Measurements from ENCODE around the gene NAV1. TPM values are rescaled to one million over a fixed set of nuclear protein-coding genes. Genes with fewer than 3 reads are reported as not detected.

Gene NAV1, protein sequence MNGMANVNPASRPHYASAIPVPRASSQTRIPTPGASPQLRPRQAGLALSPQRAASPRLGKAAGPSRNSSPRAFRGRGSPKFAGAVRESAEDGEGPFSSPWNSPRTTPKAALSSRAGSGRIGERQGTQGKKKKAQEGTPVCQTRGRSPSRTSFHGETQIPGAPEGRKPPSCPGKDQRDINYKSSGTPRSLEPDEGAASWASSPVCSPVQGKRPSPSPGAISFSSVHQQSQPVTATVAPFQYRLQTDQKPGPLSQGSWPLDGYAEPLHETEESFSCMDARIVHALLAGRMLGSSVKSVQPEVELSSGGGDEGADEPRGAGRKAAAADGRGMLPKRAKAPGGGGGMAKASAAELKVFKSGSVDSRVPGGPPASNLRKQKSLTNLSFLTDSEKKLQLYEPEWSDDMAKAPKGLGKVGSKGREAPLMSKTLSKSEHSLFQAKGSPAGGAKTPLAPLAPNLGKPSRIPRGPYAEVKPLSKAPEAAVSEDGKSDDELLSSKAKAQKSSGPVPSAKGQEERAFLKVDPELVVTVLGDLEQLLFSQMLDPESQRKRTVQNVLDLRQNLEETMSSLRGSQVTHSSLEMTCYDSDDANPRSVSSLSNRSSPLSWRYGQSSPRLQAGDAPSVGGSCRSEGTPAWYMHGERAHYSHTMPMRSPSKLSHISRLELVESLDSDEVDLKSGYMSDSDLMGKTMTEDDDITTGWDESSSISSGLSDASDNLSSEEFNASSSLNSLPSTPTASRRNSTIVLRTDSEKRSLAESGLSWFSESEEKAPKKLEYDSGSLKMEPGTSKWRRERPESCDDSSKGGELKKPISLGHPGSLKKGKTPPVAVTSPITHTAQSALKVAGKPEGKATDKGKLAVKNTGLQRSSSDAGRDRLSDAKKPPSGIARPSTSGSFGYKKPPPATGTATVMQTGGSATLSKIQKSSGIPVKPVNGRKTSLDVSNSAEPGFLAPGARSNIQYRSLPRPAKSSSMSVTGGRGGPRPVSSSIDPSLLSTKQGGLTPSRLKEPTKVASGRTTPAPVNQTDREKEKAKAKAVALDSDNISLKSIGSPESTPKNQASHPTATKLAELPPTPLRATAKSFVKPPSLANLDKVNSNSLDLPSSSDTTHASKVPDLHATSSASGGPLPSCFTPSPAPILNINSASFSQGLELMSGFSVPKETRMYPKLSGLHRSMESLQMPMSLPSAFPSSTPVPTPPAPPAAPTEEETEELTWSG (N-terminal part only)
- 1 to 10 TPM; 1.2 to 2.0 TPM for total RNA-seq
- polyA plus RNA-seq: 1 to 10 TPM; 1.1 to 1.4 TPM

DNA sequence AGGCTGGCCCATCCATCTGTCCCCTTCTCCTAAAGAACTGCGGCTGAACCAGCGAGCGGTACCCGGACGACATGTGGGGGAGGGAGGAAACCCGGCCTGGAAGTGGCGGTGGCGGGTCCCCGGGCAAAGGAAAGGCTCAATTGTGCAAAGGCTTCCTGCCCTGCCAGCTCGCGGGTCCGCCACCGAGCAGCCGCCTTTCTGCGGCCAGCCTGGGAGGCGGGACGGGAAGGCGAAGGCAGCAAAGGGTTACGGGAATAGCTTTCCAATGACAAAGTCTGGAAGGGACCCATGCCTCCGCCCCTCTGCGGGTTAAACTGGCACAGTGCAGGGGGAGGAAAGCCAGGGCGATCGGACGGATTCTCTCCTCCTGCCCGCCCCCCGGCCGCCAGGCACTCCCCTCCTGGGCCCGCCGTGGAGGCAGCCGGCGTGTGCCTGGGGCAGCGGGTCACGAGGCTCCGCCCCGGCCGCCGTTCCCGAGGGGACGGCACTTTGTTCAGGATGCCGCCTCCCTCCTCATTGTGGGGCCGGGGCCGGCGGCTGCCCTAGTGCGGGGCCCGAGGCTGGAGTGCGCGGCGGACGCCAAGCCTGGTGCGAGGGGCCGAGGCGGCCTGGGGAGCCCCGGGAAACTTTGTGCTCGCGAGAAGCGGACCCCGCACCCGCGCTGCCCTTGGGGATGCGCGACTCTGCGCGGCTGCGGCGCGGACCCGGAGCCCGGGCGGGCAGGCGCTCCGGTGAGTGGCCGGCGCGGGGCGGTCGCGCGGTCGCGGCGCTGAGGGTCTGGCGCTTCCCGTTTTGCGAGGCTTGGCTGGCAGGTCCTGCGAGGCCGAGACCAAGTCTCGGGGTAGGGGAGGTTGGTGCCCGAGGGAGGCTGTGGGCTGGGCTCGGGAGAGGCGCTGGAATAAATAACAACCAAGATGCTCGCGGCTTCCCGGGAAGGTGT lies at the start of gene NAV1:
NAV1 (plus strand) TSS at position 516 of the 940 bp plus-strand sequence. CDS start 83,758 bp downstream, outside the sequence.
- H3K27ac ChIP-seq (ENCODE audit: low read depth in 1 of 2, low read length in 2 of 2): peak within 1 kb of the TSS; percentile 55 to 65
- peaks cover 3 to 20% (median 15%) of the 10 kb centered on the region in 4 donors for H3K4me1 ChIP-seq (ENCODE audit: control insufficient read depth in 4 of 4, insufficient read depth in 4 of 4, low read length in 3 of 4)
- no peaks in the 10 kb centered on the region for H3K9me3 ChIP-seq (ENCODE audit: control insufficient read depth in 4 of 4, low read length in 3 of 4)
- no peaks in the 10 kb centered on the region for H3K36me3 ChIP-seq (ENCODE audit: control insufficient read depth in 4 of 4, insufficient read depth in 3 of 4, low read depth in 1 of 4, low read length in 3 of 4)
- WGBS: 2% methylated on average over 93 of the region's 93 CpGs
- H3K4me3 ChIP-seq (ENCODE audit: low read depth in 1 of 3, low read length in 3 of 3): peak within 1 kb of the TSS; percentile 5 to 74 (median 53)
- TF ChIP-seq RXRA (IDR thresholded peaks at IDR 0.05) (no peak), NR2F2 (IDR thresholded peaks at IDR 0.05) (peak; percentile 9)
- DNase-seq (ENCODE audit: low spot score): no peak
- H3K9ac ChIP-seq (ENCODE audit: low read depth in 1 of 2, low read length in 2 of 2): peak within 1 kb of the TSS in 1 of 2 donors; percentile 39
- H3K27me3 ChIP-seq (ENCODE audit: control insufficient read depth in 4 of 4, insufficient read depth in 4 of 4, low read length in 3 of 4): peaks cover 0 to 3% (median 0%) of the 10 kb centered on the region in 4 donors

DNA sequence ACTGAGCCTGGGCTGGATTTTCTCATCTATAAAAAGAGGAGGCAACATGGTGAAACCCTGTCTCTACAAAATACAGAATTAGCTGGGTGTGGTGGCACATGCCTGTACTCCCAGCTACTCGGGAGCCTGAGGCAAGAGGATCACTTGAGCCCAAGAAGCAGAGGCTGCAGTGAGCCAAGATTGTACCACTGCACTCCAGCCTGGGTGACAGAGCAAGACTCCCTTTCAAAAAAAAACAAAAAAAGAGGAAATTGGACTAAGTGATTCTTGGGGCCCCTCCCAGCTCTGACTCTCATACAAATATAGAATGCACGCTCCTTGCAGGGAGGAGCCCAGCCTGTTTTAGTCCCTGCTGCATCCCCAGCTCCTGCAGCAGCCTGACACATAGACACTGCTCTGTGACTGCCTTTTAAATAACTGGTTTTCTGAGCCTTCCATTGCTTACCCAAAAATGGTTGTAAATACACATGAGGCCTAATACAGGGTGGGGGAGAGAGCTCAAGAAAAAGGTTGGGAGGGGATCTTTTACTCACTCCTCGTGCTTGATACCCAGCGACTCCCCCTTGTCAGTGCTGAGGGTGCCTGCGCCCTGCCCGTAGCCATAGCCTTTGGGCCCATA lies 49.2 kb upstream of the NAV1 start:
- 88% methylated on average over 6 of the region's 6 CpGs for WGBS
- no peak for DNase-seq (ENCODE audit: low spot score)
- Histone ChIP-seq H3K36me3 (ENCODE audit: control insufficient read depth in 4 of 4, insufficient read depth in 3 of 4, low read depth in 1 of 4, low read length in 3 of 4) (peaks cover 5 to 43% (median 32%) of the 10 kb centered on the region in 4 donors), H3K27me3 (ENCODE audit: control insufficient read depth in 4 of 4, insufficient read depth in 4 of 4, low read length in 3 of 4) (no peaks in the 10 kb centered on the region), H3K9ac (ENCODE audit: low read depth in 1 of 2, low read length in 2 of 2) (no peak overlapping the region), H3K27ac (ENCODE audit: low read depth in 1 of 2, low read length in 2 of 2) (peak overlapping the region; percentile 57), H3K9me3 (ENCODE audit: control insufficient read depth in 4 of 4, low read length in 3 of 4) (no peaks in the 10 kb centered on the region), H3K4me3 (ENCODE audit: low read depth in 1 of 3, low read length in 3 of 3) (no peak overlapping the region), H3K4me1 (ENCODE audit: control insufficient read depth in 4 of 4, insufficient read depth in 4 of 4, low read length in 3 of 4) (peaks cover 6 to 47% (median 37%) of the 10 kb centered on the region in 4 donors)
- TF ChIP-seq FOXA2 (IDR thresholded peaks at IDR 0.05) (no peak), TAF1 (conservative IDR thresholded peaks at IDR 0.05) (no peak)
- TF ChIP-seq, protein P1, sequence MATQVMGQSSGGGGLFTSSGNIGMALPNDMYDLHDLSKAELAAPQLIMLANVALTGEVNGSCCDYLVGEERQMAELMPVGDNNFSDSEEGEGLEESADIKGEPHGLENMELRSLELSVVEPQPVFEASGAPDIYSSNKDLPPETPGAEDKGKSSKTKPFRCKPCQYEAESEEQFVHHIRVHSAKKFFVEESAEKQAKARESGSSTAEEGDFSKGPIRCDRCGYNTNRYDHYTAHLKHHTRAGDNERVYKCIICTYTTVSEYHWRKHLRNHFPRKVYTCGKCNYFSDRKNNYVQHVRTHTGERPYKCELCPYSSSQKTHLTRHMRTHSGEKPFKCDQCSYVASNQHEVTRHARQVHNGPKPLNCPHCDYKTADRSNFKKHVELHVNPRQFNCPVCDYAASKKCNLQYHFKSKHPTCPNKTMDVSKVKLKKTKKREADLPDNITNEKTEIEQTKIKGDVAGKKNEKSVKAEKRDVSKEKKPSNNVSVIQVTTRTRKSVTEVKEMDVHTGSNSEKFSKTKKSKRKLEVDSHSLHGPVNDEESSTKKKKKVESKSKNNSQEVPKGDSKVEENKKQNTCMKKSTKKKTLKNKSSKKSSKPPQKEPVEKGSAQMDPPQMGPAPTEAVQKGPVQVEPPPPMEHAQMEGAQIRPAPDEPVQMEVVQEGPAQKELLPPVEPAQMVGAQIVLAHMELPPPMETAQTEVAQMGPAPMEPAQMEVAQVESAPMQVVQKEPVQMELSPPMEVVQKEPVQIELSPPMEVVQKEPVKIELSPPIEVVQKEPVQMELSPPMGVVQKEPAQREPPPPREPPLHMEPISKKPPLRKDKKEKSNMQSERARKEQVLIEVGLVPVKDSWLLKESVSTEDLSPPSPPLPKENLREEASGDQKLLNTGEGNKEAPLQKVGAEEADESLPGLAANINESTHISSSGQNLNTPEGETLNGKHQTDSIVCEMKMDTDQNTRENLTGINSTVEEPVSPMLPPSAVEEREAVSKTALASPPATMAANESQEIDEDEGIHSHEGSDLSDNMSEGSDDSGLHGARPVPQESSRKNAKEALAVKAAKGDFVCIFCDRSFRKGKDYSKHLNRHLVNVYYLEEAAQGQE (IDR thresholded peaks at IDR 0.05): no peak
- TF ChIP-seq, protein P2, sequence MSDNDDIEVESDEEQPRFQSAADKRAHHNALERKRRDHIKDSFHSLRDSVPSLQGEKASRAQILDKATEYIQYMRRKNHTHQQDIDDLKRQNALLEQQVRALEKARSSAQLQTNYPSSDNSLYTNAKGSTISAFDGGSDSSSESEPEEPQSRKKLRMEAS (IDR thresholded peaks at IDR 0.05): no peak
